GM08714 (cell line): Measurements from ENCODE around the gene MACC1.

Experiments
- H3K4me3 ChIP-seq: fragments of 200-500 bp; sonication (Bioruptor generic); 2 replicates; pipeline ENCODE4 v1.5.1; 2014; ENCODE audit warnings: mild to moderate bottlenecking, low read length, inconsistent platforms
- ZNF274 ChIP-seq: IDR thresholded peaks from 2 replicates; pipeline ENCODE4 v1.6.1; 2012; ENCODE audit warnings: mild to moderate bottlenecking, low read depth, low read length

The MACC1 gene

GRCh38 chr7:20238194-20238753, 21.1 kb upstream of the MACC1 start:
- H3K4me3 ChIP-seq, result peak overlapping the region; percentile 58
- TF ChIP-seq ZNF274, result no peak

GRCh38 chr7:20237464-20238193, 20.4 kb upstream of the MACC1 start:
- no peak overlapping the region; the same call in 1 of the 2 replicates for H3K4me3 ChIP-seq
- TF ChIP-seq ZNF274, result no peak

DNA sequence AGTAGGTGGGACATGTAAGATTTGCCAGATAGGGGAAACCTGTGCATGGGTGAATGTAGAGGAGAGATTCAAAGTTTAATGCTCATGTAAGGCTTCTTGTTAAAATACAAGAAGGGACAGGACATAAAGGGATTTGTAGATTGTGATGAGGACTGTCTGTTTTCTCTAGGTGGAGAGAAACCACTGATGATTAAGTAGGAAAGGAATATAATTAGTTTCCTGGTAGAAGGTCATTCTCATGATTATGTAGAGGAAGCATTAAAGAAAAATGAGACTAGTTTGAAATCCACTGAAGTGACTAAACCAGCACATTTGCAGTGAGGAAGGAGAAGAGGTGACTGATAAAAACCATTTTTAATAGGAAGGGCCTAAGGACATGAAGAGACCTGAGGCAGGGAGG, 19.6 kb upstream of the MACC1 start:
- no peak for TF ChIP-seq ZNF274
- no peak overlapping the region for H3K4me3 ChIP-seq

- TF ChIP-seq ZNF274, result no peak
- H3K4me3 ChIP-seq, result no peak overlapping the region
Measured at GRCh38 chr7:20236043-20236442, 18.9 kb upstream of the MACC1 start.

DNA sequence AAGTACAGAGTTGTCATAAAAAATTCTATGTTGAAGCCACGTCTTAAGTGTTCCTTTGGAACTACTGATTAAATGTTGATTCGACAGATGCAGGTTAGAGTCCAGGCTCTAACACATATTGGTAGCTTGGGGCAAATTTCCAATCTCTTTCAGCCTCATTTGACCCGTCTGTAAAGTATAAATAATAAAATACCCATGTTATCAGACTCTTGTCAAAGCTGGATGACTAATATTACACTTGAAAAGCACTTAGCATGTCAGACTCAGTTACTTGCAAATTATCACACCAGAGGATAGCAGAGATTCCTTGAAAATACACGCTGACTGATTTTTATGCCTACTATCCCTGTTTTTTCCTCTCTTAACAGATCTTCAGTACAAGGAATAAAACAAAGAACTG, 18.1 kb upstream of the MACC1 start:
- no peak overlapping the region for H3K4me3 ChIP-seq
- no peak for TF ChIP-seq ZNF274

DNA sequence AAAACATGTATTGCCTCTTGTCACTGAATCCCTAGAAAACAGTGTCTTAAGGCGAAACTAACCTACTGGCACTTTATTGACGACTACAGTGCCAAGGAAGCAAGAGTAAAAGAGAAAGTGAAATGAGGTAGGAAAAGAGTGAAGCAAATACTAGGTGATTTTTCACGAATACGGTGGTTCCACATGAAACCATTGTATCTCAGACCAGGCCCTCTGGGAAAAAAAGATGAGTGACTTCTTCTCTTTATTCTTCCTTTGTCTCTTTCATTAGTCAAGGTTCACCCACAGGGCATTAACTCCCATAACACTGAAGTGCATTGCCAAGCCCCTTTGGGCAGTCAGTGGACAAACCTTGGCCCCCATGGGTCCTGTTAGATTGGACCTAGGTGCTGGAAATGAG, 16.2 kb upstream of the MACC1 start:
- TF ChIP-seq ZNF274, result no peak
- no peak overlapping the region; the same call in 1 of the 2 replicates for H3K4me3 ChIP-seq

GRCh38 chr7:20232848-20233247, 15.7 kb upstream of the MACC1 start:
- no peak overlapping the region for H3K4me3 ChIP-seq
- no peak for TF ChIP-seq ZNF274

GRCh38 chr7:20229646-20230500, 12.7 kb upstream of the MACC1 start:
- H3K4me3 ChIP-seq, result no peak overlapping the region
- no peak for TF ChIP-seq ZNF274

DNA sequence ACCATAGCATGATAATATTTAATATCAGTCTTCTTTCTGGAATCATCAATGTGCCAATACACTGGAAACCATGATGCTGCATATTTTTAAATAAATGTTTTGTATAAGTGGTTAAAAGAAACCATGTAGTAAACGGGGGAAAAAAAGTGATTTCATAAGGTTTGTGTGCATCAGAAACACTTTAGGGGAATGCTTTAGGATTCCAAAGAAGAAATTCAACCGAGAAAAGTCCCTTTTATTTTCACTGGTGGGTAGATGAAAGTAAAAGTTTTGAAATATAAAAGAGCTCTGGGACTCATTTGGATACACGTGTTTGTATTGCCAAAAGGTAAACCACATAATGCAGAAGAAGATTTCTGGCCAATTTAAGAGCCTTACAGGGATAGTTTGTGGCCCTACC, 11.9 kb upstream of the MACC1 start:
- TF ChIP-seq ZNF274, result no peak
- H3K4me3 ChIP-seq, result no peak overlapping the region

GRCh38 chr7:20228654-20229053, 11.5 kb upstream of the MACC1 start:
- no peak for TF ChIP-seq ZNF274
- no peak overlapping the region for H3K4me3 ChIP-seq

- H3K4me3 ChIP-seq, result no peak overlapping the region
- no peak for TF ChIP-seq ZNF274
Measured at GRCh38 chr7:20227291-20227795, 10.2 kb upstream of the MACC1 start.

DNA sequence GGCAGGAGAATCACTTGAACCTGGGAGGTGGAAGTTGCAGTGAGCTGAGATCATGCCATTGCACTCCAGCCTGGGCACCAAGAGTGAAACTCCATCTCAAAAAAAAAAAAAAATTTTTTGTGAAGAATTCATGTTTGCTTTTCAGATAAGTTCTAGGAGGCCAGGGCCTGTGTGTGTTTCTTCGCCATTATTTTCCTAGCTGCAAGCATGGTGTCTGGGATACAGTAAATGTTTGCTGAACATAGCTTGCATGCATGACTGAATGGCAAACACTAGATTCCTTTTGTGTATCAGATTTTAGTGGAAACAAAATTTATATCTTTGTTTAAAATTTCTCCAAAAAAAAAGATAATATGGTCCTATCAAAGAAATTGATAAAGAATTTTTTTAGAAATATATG, 9.7 kb upstream of the MACC1 start:
- TF ChIP-seq ZNF274, result no peak
- no peak overlapping the region for H3K4me3 ChIP-seq

GRCh38 chr7:20225384-20225783, 8.2 kb upstream of the MACC1 start:
- H3K4me3 ChIP-seq, result no peak overlapping the region
- no peak for TF ChIP-seq ZNF274

DNA sequence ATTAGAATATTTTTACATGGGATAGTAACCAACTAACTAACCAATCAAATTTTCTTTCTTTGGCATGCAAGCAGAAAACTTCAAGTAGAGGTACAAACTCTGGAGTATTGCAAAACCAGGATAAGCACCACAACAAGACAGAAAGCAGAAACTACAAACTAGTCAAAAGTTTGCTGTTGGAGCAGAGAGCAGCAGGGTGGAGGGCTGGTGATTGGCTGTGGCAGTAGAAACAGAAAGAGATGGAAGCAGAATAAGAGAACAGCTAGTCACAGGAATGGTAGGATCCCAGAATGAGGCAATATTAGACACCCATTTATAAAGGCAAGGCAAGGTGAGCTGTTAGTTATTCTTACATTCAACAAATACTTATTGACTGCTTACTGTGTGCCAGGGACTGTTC, 6.8 kb upstream of the MACC1 start:
- no peak overlapping the region for H3K4me3 ChIP-seq
- TF ChIP-seq ZNF274, result no peak

DNA sequence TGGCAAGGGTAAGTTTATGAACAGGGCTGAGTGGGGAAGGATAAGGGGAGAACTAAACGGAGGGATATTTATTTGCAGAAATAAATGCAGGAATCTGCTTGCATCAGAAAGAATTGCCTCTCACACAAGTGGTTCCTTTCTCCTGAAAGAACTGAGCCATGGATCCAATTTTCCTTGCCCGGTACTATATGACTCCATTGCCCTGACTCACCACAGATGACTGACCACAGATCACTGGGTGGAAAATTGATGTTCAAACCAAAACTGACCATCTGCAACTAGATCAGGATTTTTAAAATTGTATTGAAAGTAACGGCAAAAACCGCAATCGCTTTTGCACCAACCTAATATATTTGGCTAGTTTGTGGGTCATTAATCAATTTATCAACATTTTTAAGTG, 6.2 kb upstream of the MACC1 start:
- H3K4me3 ChIP-seq, result no peak overlapping the region
- TF ChIP-seq ZNF274, result no peak
